A549 (cell line): Measurements from ENCODE around the gene RANBP2. TPM values are rescaled to one million over a fixed set of nuclear protein-coding genes. Genes with fewer than 3 reads are reported as not detected.

Experiments
- ATAC-seq, 2 experiments: fragments of 200-7000 bp in 1 of 2; fragments of >200 bp in 1 of 2; cut with Nextera tagmentation in 1 of 2; cut with Tn5 transposase in 1 of 2; 3 replicates each; pipeline versions ENCODE4 v1.8.0 to v1.9.1; 2018 to 2020; ENCODE audit warnings: mild to moderate bottlenecking in 1 of 2, moderate library complexity in 1 of 2
- CTCF ChIA-PET: fragments of 300-600 bp; sonication (Branson Sonifier 250); formaldehyde crosslinking; extraction: SDS; loops from one replicate; lab custom pipeline; 2021; ENCODE audit warnings: antibody characterized with exemption, inconsistent platforms; lab: Yijun Ruan, JAX
- POLR2A ChIA-PET: fragments of 350-600 bp; formaldehyde crosslinking; extraction: SDS; loops from one replicate; lab custom pipeline; 2021; ENCODE audit warnings: antibody characterized with exemption, inconsistent platforms; lab: Yijun Ruan, JAX
- DNase-seq, 2 experiments: peaks; one replicate each; pipeline versions ENCODE4 v3.0.0 to v3.0.0-alpha.2; 2011 to 2016; ENCODE audit warnings: low read depth in 1 of 2, low spot score in 1 of 2
- FAIRE-seq: peaks from 2 replicates; lab custom pipeline; 2011; peaks lifted over from hg19 to GRCh38; lab: Jason Lieb, UNC
- H3K27ac ChIP-seq, 2 experiments: fragments of >200 bp; sonication (Bioruptor Twin); formaldehyde crosslinking; 3 replicates each; pipeline ENCODE4 v1.5.1; 2016 to 2017
- H3K4me1 ChIP-seq: fragments of >200 bp; sonication (Bioruptor Twin); formaldehyde crosslinking; 3 replicates; pipeline ENCODE4 v1.6.1; 2016
- H3K4me2 ChIP-seq: fragments of >200 bp; sonication (Bioruptor Twin); formaldehyde crosslinking; 3 replicates; pipeline ENCODE4 v1.6.1; 2016
- H3K4me3 ChIP-seq: fragments of >200 bp; sonication (Bioruptor Twin); formaldehyde crosslinking; 3 replicates; pipeline ENCODE4 v1.5.1; 2016
- H3K9me3 ChIP-seq: fragments of >200 bp; sonication (Bioruptor Twin); formaldehyde crosslinking; 3 replicates; pipeline ENCODE4 v1.6.1; 2016
- CBX8 ChIP-seq: fragments of 200-600 bp; sonication (generic); IDR thresholded peaks from 2 replicates; pipeline ENCODE4 v1.6.1; 2016
- CHD2 ChIP-seq: fragments of 150-350 bp; IDR thresholded peaks from 2 replicates; pipeline ENCODE4 v1.6.1; 2014; ENCODE audit warnings: low read length; ENCODE audit not compliant: partially characterized antibody
- CTCF ChIP-seq: fragments of >200 bp; sonication (Bioruptor Twin); formaldehyde crosslinking; IDR thresholded peaks from 3 replicates; pipeline ENCODE4 v1.5.1; 2016
- EHF ChIP-seq: fragments of 250-450 bp; sonication (Bioruptor Pico); IDR thresholded peaks from 2 replicates; pipeline ENCODE4 v1.5.0; 2020; ENCODE audit warnings: mild to moderate bottlenecking
- EP300 ChIP-seq, 2 experiments: fragments of >200 bp; sonication (Bioruptor Twin); formaldehyde crosslinking; IDR thresholded peaks; 2 replicates in 1 of 2; 3 replicates in 1 of 2; pipeline ENCODE4 v1.6.1; 2016 to 2017
- HOXB5 ChIP-seq: fragments of 250-450 bp; sonication (Bioruptor Pico); IDR thresholded peaks from 2 replicates; pipeline ENCODE4 v1.5.0; 2020; ENCODE audit warnings: mild to moderate bottlenecking, moderate library complexity
- JUNB ChIP-seq: fragments of >200 bp; sonication (Bioruptor Twin); formaldehyde crosslinking; IDR thresholded peaks from 2 replicates; pipeline ENCODE4 v1.6.1; 2016
- KDM1A ChIP-seq: fragments of 200-600 bp; sonication (generic); IDR thresholded peaks from 2 replicates; pipeline ENCODE4 v1.6.1; 2016; ENCODE audit warnings: low read depth, mild to moderate bottlenecking
- MYC ChIP-seq: IDR thresholded peaks from 2 replicates; pipeline ENCODE4 v1.6.1; 2012; ENCODE audit warnings: mild to moderate bottlenecking, inconsistent platforms, low read length, improper control_type of control experiment, borderline replicate concordance
- NFE2L2 ChIP-seq: fragments of 150-350 bp; conservative IDR thresholded peaks from 2 replicates; pipeline ENCODE4 v1.6.1; 2014; ENCODE audit warnings: low read length
- RARB ChIP-seq: fragments of 250-450 bp; sonication (Bioruptor Pico); IDR thresholded peaks from 2 replicates; pipeline ENCODE4 v1.8.0; 2021; ENCODE audit warnings: mild to moderate bottlenecking, moderate library complexity
- REST ChIP-seq: fragments of 200-600 bp; sonication (generic); IDR thresholded peaks from 2 replicates; pipeline ENCODE4 v1.6.1; 2016; ENCODE audit warnings: antibody characterized with exemption, mild to moderate bottlenecking, moderate library complexity
- RFX5 ChIP-seq: fragments of 450-650 bp; IDR thresholded peaks from 2 replicates; pipeline ENCODE4 v1.7.1; 2014; ENCODE audit warnings: antibody characterized with exemption, mild to moderate bottlenecking, moderate library complexity
- RNF2 ChIP-seq: fragments of 200-600 bp; sonication (generic); IDR thresholded peaks from 2 replicates; pipeline ENCODE4 v1.6.1; 2016; ENCODE audit warnings: low read depth, mild to moderate bottlenecking, antibody characterized with exemption, moderate library complexity, borderline replicate concordance
- SMC3 ChIP-seq: fragments of >200 bp; sonication (Bioruptor Twin); formaldehyde crosslinking; IDR thresholded peaks from 3 replicates; pipeline ENCODE4 v1.6.1; 2018; ENCODE audit warnings: inconsistent platforms
- ZFP36 ChIP-seq: fragments of 450-650 bp; IDR thresholded peaks from 2 replicates; pipeline ENCODE4 v1.6.1; 2014; ENCODE audit warnings: borderline replicate concordance; ENCODE audit not compliant: partially characterized antibody
- ZSCAN20 ChIP-seq: fragments of 250-450 bp; sonication (Bioruptor Pico); IDR thresholded peaks from 2 replicates; pipeline ENCODE4 v1.8.0; 2022; ENCODE audit warnings: mild to moderate bottlenecking, moderate library complexity
- WGBS: methylation state at CpG from one replicate; pipeline ENCODE4 v1.1.6; 2017; ENCODE audit errors: missing lambda C conversion rate; 5-methylcytosine and 5-hydroxymethylcytosine counted together
- polyA plus RNA-seq, 4 experiments: library from polyadenylated mRNA; depleted of rRNA in 3 of 4; stranded (reverse); fragments of >200 nt; fragmentation: RNase III in 1 of 4; extraction: RNeasy Plus Mini Kit Qiagen cat#74134 plus additional on column Dnase treatment in 1 of 4; gene quantifications; 2 replicates in 3 of 4; 3 replicates in 1 of 4; pipeline ENCODE4 v1.2.3, GENCODE V29; 2011 to 2017

RANBP2 gene
- polyA plus RNA-seq, 2 of the 4 experiments (the other 2 are of a cell fraction), result 16.5 to 30.9 TPM

GRCh38 chr2:108810993-108811957 lies 92.0 kb downstream of the RANBP2 start (continued):
- TF ChIP-seq KDM1A (no peak), ZFP36 (no peak)

GRCh38 chr2:108813732-108814131 lies 94.5 kb downstream of the RANBP2 start:
- WGBS, result 93% methylated on average over 1 of the region's 1 CpG
- DNase-seq, result no peak
- POLR2A ChIA-PET, result no interaction called here

GRCh38 chr2:108820482-108820881 lies 101.2 kb downstream of the RANBP2 start:
- FAIRE-seq (no peak), DNase-seq (no peak), ATAC-seq (no peak)
- Histone ChIP-seq H3K27ac (no peak overlapping the region), H3K4me1 (no peaks in the 10 kb centered on the region), H3K9me3 (peaks cover 9% of the 10 kb centered on the region; the same call in 2 of the 3 replicates), H3K4me2 (no peak overlapping the region), H3K4me3 (no peak overlapping the region)
- ChIA-PET CTCF (interaction anchor here (0.6 to 0.8 kb wide), 2 partner anchors 32 to 503 kb away, joined by 3 to 5 read pairs; no protein-coding TSS in a partner anchor), POLR2A (no interaction called here)
- WGBS, result 96% methylated on average over 2 of the region's 2 CpGs
- no peak for TF ChIP-seq EP300 (IDR thresholded peaks at IDR 0.05)
- no peak for TF ChIP-seq SMC3
- no peak for TF ChIP-seq ZSCAN20 (CRISPR knock-in tag)
- TF ChIP-seq HOXB5 (CRISPR knock-in tag), result no peak
- TF ChIP-seq CBX8, result no peak
- no peak for TF ChIP-seq JUNB
- TF ChIP-seq CHD2, result no peak
- TF ChIP-seq RFX5, result no peak
- no peak for TF ChIP-seq RARB (CRISPR knock-in tag)

More at GRCh38 chr2:108813732-108814131, 94.5 kb downstream of the RANBP2 start:
- peaks cover 15% of the 10 kb centered on the region; the same call in 2 of the 3 replicates for H3K9me3 ChIP-seq
- no peaks in the 10 kb centered on the region for H3K4me1 ChIP-seq
- CTCF ChIA-PET, result no interaction called here
- H3K4me3 ChIP-seq, result no peak overlapping the region
- no peak for FAIRE-seq
- no peak overlapping the region for H3K27ac ChIP-seq
- H3K4me2 ChIP-seq, result no peak overlapping the region
- ATAC-seq, result no peak
- TF ChIP-seq SMC3 (no peak), CTCF (no peak), MYC (no peak), RNF2 (no peak), REST (no peak), EHF (CRISPR knock-in tag) (no peak), NFE2L2 (no peak)
- TF ChIP-seq, all 56 proteins: peak for 0
